ENCODE results near the gene PDE4D.
"Not testable (repeated sequence)": the region's sequence is repeated elsewhere in the genome, so short reads cannot be mapped to it uniquely, and the experiment has no call there.

Gene PDE4D

GRCh38 chr5:59421986-59422941, 471.3 kb downstream of the PDE4D start:
- no peak for DNase-seq (ENCODE audit: low spot score)

GRCh38 chr5:59420596-59420995, 472.9 kb downstream of the PDE4D start:
- no peak for DNase-seq (ENCODE audit: low spot score)

GRCh38 chr5:59418808-59419207, 474.7 kb downstream of the PDE4D start:
- no peak for DNase-seq (ENCODE audit: low spot score)

GRCh38 chr5:59416451-59416850, 477.1 kb downstream of the PDE4D start:
- DNase-seq (ENCODE audit: low spot score), result no peak

- no peak for DNase-seq (ENCODE audit: low spot score)
Observed at GRCh38 chr5:59416026-59416425, 477.5 kb downstream of the PDE4D start.

- no peak for DNase-seq (ENCODE audit: low spot score)
Observed at GRCh38 chr5:59412428-59412827, 481.1 kb downstream of the PDE4D start.

GRCh38 chr5:59408997-59409396, 484.5 kb downstream of the PDE4D start:
- not testable (repeated sequence) for DNase-seq (ENCODE audit: low spot score)

- DNase-seq (ENCODE audit: low spot score), result no peak
Observed at GRCh38 chr5:59407967-59408366, 485.6 kb downstream of the PDE4D start.

GRCh38 chr5:59401637-59402036, 491.9 kb downstream of the PDE4D start:
- no peak for DNase-seq (ENCODE audit: low spot score)

- DNase-seq (ENCODE audit: low spot score), result not testable (repeated sequence)
Observed at GRCh38 chr5:59394956-59395355, 498.6 kb downstream of the PDE4D start.

GRCh38 chr5:59393585-59394420, 499.7 kb downstream of the PDE4D start:
- no peak for DNase-seq (ENCODE audit: low spot score)

GRCh38 chr5:59391576-59391975, 501.9 kb downstream of the PDE4D start:
- no peak for DNase-seq (ENCODE audit: low spot score)

GRCh38 chr5:59390989-59391388, 502.5 kb downstream of the PDE4D start:
- no peak for DNase-seq (ENCODE audit: low spot score)

GRCh38 chr5:59390074-59390659, 503.4 kb downstream of the PDE4D start:
- DNase-seq (ENCODE audit: low spot score), result no peak

- no peak for DNase-seq (ENCODE audit: low spot score)
Observed at GRCh38 chr5:59387127-59387526, 506.4 kb downstream of the PDE4D start.

GRCh38 chr5:59385700-59386099, 507.8 kb downstream of the PDE4D start:
- DNase-seq (ENCODE audit: low spot score), result no peak

- DNase-seq (ENCODE audit: low spot score), result peak; percentile 78
Observed at GRCh38 chr5:59380350-59380951, 513.1 kb downstream of the PDE4D start.

GRCh38 chr5:59374036-59374435, 519.5 kb downstream of the PDE4D start:
- DNase-seq (ENCODE audit: low spot score), result not testable (repeated sequence)

- DNase-seq (ENCODE audit: low spot score), result no peak
Observed at GRCh38 chr5:59371525-59372127, 521.9 kb downstream of the PDE4D start.

GRCh38 chr5:59368951-59369350, 524.6 kb downstream of the PDE4D start:
- no peak for DNase-seq (ENCODE audit: low spot score)

GRCh38 chr5:59367791-59368394, 525.6 kb downstream of the PDE4D start:
- peak; percentile 75 for DNase-seq (ENCODE audit: low spot score)

Measured in globus pallidus (tissue), 1 donor.